HL-60 (cell line): ENCODE results near the gene KMT2C.

Experiments used
- DNase-seq, 2 experiments: peaks; one replicate each; pipeline ENCODE4 v3.0.0-alpha.2; 2010 to 2020; ENCODE audit warnings: low read depth in 1 of 2, low spot score in 1 of 2
- H3K27ac ChIP-seq: fragments of 250-450 bp; sonication (Bioruptor Pico); replicated peaks from 2 replicates; pipeline ENCODE4 v1.5.1; 2020; ENCODE audit warnings: mild to moderate bottlenecking, moderate library complexity
- H3K27me3 ChIP-seq: fragments of 250-450 bp; sonication (Bioruptor Pico); 2 replicates; pipeline ENCODE4 v1.5.1; 2021; ENCODE audit warnings: mild to moderate bottlenecking, moderate library complexity; ENCODE audit not compliant: insufficient read depth, poor library complexity, severe bottlenecking
- H3K4me3 ChIP-seq: replicated peaks from 2 replicates; pipeline ENCODE4 v1.5.1; 2011; ENCODE audit warnings: mild to moderate bottlenecking, control low read depth, low read length; ENCODE audit not compliant: insufficient read depth
- GABPA ChIP-seq: IDR thresholded peaks from 2 replicates; pipeline ENCODE4 v1.6.1; 2012; ENCODE audit warnings: low read depth
- POLR2AphosphoS5 ChIP-seq: IDR thresholded peaks from 2 replicates; pipeline ENCODE4 v1.6.1; 2012; ENCODE audit warnings: low read depth
- SPI1 ChIP-seq: IDR thresholded peaks from 2 replicates; pipeline ENCODE4 v1.6.1; 2012; ENCODE audit warnings: low read depth, mild to moderate bottlenecking, borderline replicate concordance
- TF ChIP-seq, protein P1 (sequence below): IDR thresholded peaks from one replicate; pipeline ENCODE4 v1.5.1; 2011; ENCODE audit warnings: low read length, control low read depth, inconsistent platforms; ENCODE audit not compliant: insufficient read depth
- TF ChIP-seq, protein P2 (sequence below): IDR thresholded peaks from 2 replicates; pipeline ENCODE4 v1.6.1; 2012; ENCODE audit warnings: low read depth; ENCODE audit not compliant: insufficient replicate concordance

KMT2C gene

DNA sequence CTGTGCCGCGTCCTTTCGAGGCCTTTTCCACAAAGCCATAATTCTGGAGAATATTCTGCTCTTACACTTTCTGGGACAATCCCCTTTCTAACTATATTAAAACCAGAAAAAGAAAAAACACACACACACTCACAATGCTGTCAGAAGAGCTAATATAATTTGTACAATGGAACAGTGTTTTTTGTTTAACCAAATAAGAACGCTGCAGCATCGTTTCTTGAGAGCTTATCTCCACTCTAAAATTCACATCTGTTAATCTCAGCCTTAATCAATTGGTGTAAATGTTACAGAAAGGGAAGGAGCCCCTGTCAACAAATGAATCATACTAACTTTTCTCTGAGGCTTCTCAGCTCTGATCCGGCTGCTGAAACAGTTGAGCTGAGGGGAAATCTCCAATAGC lies 286.4 kb downstream of the KMT2C start:
- TF ChIP-seq, protein P1, sequence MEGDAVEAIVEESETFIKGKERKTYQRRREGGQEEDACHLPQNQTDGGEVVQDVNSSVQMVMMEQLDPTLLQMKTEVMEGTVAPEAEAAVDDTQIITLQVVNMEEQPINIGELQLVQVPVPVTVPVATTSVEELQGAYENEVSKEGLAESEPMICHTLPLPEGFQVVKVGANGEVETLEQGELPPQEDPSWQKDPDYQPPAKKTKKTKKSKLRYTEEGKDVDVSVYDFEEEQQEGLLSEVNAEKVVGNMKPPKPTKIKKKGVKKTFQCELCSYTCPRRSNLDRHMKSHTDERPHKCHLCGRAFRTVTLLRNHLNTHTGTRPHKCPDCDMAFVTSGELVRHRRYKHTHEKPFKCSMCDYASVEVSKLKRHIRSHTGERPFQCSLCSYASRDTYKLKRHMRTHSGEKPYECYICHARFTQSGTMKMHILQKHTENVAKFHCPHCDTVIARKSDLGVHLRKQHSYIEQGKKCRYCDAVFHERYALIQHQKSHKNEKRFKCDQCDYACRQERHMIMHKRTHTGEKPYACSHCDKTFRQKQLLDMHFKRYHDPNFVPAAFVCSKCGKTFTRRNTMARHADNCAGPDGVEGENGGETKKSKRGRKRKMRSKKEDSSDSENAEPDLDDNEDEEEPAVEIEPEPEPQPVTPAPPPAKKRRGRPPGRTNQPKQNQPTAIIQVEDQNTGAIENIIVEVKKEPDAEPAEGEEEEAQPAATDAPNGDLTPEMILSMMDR, result no peak
- TF ChIP-seq, protein P2, sequence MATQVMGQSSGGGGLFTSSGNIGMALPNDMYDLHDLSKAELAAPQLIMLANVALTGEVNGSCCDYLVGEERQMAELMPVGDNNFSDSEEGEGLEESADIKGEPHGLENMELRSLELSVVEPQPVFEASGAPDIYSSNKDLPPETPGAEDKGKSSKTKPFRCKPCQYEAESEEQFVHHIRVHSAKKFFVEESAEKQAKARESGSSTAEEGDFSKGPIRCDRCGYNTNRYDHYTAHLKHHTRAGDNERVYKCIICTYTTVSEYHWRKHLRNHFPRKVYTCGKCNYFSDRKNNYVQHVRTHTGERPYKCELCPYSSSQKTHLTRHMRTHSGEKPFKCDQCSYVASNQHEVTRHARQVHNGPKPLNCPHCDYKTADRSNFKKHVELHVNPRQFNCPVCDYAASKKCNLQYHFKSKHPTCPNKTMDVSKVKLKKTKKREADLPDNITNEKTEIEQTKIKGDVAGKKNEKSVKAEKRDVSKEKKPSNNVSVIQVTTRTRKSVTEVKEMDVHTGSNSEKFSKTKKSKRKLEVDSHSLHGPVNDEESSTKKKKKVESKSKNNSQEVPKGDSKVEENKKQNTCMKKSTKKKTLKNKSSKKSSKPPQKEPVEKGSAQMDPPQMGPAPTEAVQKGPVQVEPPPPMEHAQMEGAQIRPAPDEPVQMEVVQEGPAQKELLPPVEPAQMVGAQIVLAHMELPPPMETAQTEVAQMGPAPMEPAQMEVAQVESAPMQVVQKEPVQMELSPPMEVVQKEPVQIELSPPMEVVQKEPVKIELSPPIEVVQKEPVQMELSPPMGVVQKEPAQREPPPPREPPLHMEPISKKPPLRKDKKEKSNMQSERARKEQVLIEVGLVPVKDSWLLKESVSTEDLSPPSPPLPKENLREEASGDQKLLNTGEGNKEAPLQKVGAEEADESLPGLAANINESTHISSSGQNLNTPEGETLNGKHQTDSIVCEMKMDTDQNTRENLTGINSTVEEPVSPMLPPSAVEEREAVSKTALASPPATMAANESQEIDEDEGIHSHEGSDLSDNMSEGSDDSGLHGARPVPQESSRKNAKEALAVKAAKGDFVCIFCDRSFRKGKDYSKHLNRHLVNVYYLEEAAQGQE, result no peak
- no peak for TF ChIP-seq GABPA
- TF ChIP-seq POLR2AphosphoS5, result no peak
- TF ChIP-seq SPI1, result no peak
- Histone ChIP-seq H3K27me3 (no peaks in the 10 kb centered on the region), H3K4me3 (no peak overlapping the region), H3K27ac (no peak overlapping the region)
- DNase-seq, result no peak

DNA sequence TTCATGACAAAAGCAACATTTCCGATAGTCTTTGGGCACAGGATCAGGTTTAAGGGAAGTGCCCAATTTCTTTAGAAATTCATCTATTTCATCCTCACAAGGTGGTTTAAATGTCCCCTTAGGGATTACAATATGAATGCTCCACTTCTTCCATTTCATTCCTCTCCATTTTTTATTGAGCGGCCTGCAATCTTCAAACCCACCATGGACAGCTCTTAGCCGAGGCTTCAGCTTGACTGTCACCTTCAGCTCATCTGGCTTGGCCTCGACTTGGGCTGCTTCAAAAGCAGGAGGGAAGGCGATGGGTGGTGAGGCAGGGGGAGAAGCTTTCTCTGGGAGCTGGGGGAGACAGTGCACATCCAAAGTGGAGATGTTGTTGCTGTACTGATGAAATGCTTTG lies 287.1 kb downstream of the KMT2C start:
- no peak overlapping the region for H3K27ac ChIP-seq
- TF ChIP-seq, protein P2, result peak; percentile 56
- TF ChIP-seq, protein P1, result no peak
- no peak for DNase-seq

DNA sequence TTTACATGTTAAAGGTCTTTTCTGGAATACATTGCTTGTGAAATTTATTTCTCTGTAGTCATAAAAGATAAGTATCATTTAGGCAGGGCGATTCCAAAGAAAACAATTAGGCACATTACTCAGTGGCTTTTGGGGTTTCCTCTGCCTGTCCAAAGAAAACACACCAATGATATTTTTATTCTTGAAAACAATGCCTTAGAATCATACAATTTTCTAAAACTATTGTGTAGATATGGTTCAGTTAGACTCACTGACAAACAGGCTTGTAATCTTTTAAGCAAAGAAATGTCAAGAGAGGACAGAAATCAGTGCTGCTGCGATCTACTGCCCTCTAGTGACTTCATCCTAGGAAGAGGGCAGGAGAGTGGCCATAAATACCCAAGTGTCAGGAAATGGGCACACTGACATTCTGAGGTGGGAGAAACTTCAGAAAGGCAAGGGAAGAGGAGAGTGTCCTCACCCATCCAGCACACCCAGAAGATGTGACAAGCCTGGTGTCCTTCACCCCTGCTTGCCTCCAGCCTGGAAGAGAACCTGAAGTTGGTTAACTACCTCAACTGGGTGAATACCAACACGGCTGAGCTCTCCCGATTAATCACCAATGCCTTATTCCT lies 289.8 kb downstream of the KMT2C start:
- no peak overlapping the region for H3K27ac ChIP-seq
- TF ChIP-seq, protein P1, result peak; percentile 38
- TF ChIP-seq POLR2AphosphoS5, result no peak
- no peaks in the 10 kb centered on the region for H3K27me3 ChIP-seq
- no peak for DNase-seq
- H3K4me3 ChIP-seq, result no peak overlapping the region

More for the DNA sequence above, 287.1 kb downstream of the KMT2C start:
- Histone ChIP-seq H3K27me3 (no peaks in the 10 kb centered on the region), H3K4me3 (no peak overlapping the region)

DNA sequence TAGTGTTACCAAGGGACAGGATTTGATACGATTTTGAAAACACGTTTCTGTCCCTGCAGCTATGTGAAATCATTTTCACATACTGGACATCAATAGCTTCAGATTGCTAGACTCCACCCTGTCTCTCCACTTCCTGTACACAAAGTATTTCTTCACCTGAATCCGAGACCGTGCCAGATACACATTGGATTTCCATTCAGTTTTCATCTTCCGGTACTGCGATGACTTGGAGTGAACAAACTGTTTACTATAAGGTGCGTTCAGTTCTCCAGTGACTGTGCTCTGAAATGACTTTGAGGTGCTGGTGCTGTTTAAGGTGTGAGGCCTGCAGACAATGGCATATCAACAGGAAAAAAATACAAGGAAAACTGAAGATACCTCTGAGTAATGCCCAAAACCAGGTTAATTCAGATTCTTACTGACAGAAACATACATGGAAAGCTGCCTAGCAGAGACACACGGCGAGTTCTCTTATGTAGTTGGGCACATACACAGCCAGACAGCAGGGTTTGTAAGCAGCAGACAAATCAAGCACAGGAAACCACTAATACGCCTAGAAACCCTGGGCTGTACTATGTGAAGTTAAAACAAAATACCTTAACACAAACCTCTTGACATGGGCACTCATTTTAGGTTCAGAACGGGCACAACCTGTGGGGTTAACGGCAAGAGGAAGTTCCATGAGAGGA lies 291.1 kb downstream of the KMT2C start:
- H3K27me3 ChIP-seq, result no peaks in the 10 kb centered on the region
- TF ChIP-seq GABPA (no peak), POLR2AphosphoS5 (no peak), SPI1 (no peak)
- TF ChIP-seq, protein P2, result no peak
- TF ChIP-seq, protein P1, result no peak
- no peak overlapping the region for H3K27ac ChIP-seq
- no peak overlapping the region for H3K4me3 ChIP-seq
- no peak for DNase-seq
